Activated naive CD4-positive, alpha-beta T cell treated with anti-CD3 and anti-CD28 coated beads for 36 hours (primary cell): ENCODE results near the gene TMC8. TPM values are rescaled to one million over a fixed set of nuclear protein-coding genes. Genes with fewer than 3 reads are reported as not detected.

Experiments
- CTCF ChIA-PET: fragments of 350-600 bp; sonication (Branson Sonifier 250); formaldehyde crosslinking; loops from one replicate; lab custom pipeline; 2021; ENCODE audit warnings: antibody characterized with exemption; lab: Charles Lee
- DNase-seq: peaks from one replicate; pipeline ENCODE4 v3.0.0-alpha.2; 2020
- H3K27ac Mint-ChIP-seq: one replicate; pipeline ENCODE4 v1.8.0; 2021; ENCODE audit warnings: mild to moderate bottlenecking, mixed read lengths
- H3K27me3 Mint-ChIP-seq: one replicate; pipeline ENCODE4 v1.8.0; 2021; ENCODE audit warnings: low read depth, mixed read lengths
- H3K36me3 Mint-ChIP-seq: one replicate; pipeline ENCODE4 v1.8.0; 2021; ENCODE audit warnings: low read depth, mixed read lengths
- H3K4me1 Mint-ChIP-seq: one replicate; pipeline ENCODE4 v1.8.0; 2021; ENCODE audit warnings: low read depth, mixed read lengths
- H3K4me3 Mint-ChIP-seq: one replicate; pipeline ENCODE4 v1.8.0; 2021; ENCODE audit warnings: mild to moderate bottlenecking, moderate library complexity, mixed read lengths
- H3K9me3 Mint-ChIP-seq: one replicate; pipeline ENCODE4 v1.8.0; 2021; ENCODE audit warnings: mixed read lengths
- intact Hi-C: fragments of 100-400 bp; cut with micrococcal nuclease; formaldehyde crosslinking; loops from one replicate; pipeline ENCODE4 v1.15.1; 2023
- total RNA-seq, 2 experiments: library from RNA; stranded (reverse); gene quantifications; one replicate each; pipeline ENCODE4 v1.2.3, GENCODE V29; 2021

The TMC8 gene
- total RNA-seq, 2 experiments from 2014 or later: 105 to 110 TPM

- H3K27me3 Mint-ChIP-seq: no peaks in the 10 kb centered on the region
- H3K4me1 Mint-ChIP-seq: peaks cover 30% of the 10 kb centered on the region
- CTCF ChIA-PET: no interaction called here
- no peak overlapping the region for H3K27ac Mint-ChIP-seq
- no peak overlapping the region for H3K4me3 Mint-ChIP-seq
- intact Hi-C loops: no loop called here
- peaks cover 47% of the 10 kb centered on the region for H3K36me3 Mint-ChIP-seq
- DNase-seq: no peak
- H3K9me3 Mint-ChIP-seq: no peaks in the 10 kb centered on the region
Measured at GRCh38 chr17:78184351-78184750, 53.8 kb downstream of the TMC8 start.

GRCh38 chr17:78184868-78185267 is 54.3 kb downstream of the TMC8 start:
- DNase-seq: no peak
- no peaks in the 10 kb centered on the region for H3K27me3 Mint-ChIP-seq
- H3K9me3 Mint-ChIP-seq: no peaks in the 10 kb centered on the region
- H3K4me3 Mint-ChIP-seq: peak overlapping the region; percentile 83
- H3K4me1 Mint-ChIP-seq: peaks cover 30% of the 10 kb centered on the region
- peaks cover 44% of the 10 kb centered on the region for H3K36me3 Mint-ChIP-seq
- CTCF ChIA-PET: no interaction called here
- intact Hi-C loops: loop anchor here (5.0 kb wide), 1 partner anchor 163 kb away; no protein-coding TSS in a partner anchor
- no peak overlapping the region for H3K27ac Mint-ChIP-seq

- peak; percentile 33 for DNase-seq
- H3K4me1 Mint-ChIP-seq: peaks cover 30% of the 10 kb centered on the region
- H3K4me3 Mint-ChIP-seq: peak overlapping the region; percentile 83
- intact Hi-C loops: loop anchor here (2.0 to 5.0 kb wide), 2 partner anchors 29 to 164 kb away; partner anchors contain the start of gene BIRC5
- H3K27ac Mint-ChIP-seq: peak overlapping the region; percentile 70
- CTCF ChIA-PET: interaction anchor here (0.6 to 1.9 kb wide), 5 partner anchors 10 to 65 kb away, joined by 3 to 11 read pairs (median 4); no protein-coding TSS in a partner anchor
- H3K27me3 Mint-ChIP-seq: no peaks in the 10 kb centered on the region
- no peaks in the 10 kb centered on the region for H3K9me3 Mint-ChIP-seq
- peaks cover 38% of the 10 kb centered on the region for H3K36me3 Mint-ChIP-seq
Measured at GRCh38 chr17:78185981-78186691, 55.6 kb downstream of the TMC8 start.

GRCh38 chr17:78186692-78187595 is 56.4 kb downstream of the TMC8 start, which contains the start of the genes AFMID and TK1:
TSS of gene AFMID (plus strand) at chr17:78187362. CDS start at chr17:78187371, 9 bp downstream.
TSS of gene TK1 (minus strand) at chr17:78187052. CDS start at chr17:78186994, 58 bp downstream.
- H3K36me3 Mint-ChIP-seq: peaks cover 34% of the 10 kb centered on the region
- CTCF ChIA-PET: interaction anchor here (0.6 to 1.9 kb wide), 5 partner anchors 11 to 64 kb away, joined by 3 to 11 read pairs (median 4); no protein-coding TSS in a partner anchor

More at GRCh38 chr17:78186692-78187595, 56.4 kb downstream of the TMC8 start, which contains the start of the genes AFMID and TK1:
- no peaks in the 10 kb centered on the region for H3K9me3 Mint-ChIP-seq
- intact Hi-C loops: loop anchor here (1.0 to 5.0 kb wide), 5 partner anchors 11 to 165 kb away; partner anchors contain the start of genes BIRC5 and SYNGR2
- DNase-seq: peak; percentile 97
- no peaks in the 10 kb centered on the region for H3K27me3 Mint-ChIP-seq
- H3K4me3 Mint-ChIP-seq: peak within 1 kb of the TSS; percentile 83
- H3K4me1 Mint-ChIP-seq: peaks cover 28% of the 10 kb centered on the region
- peak within 1 kb of the TSS; percentile 70 for H3K27ac Mint-ChIP-seq

Other genes with a start within 250 kb of the TMC8 start
- gene TNRC6C, start 172.1 kb upstream of the TMC8 start, total RNA-seq: 10 to 100 TPM; 11.4 to 12.8 TPM
- 10 to 100 TPM; 79.0 to 85.6 TPM for gene TMC6, start 2.0 kb upstream of the TMC8 start, total RNA-seq
- gene C17orf99, start 15.6 kb downstream of the TMC8 start, total RNA-seq: not detected
- gene SYNGR2, start 37.8 kb downstream of the TMC8 start, total RNA-seq: 100 to 1,000 TPM in 1 of 2 experiments, 10 to 100 TPM in 1; 96.3 to 103 TPM
- 100 to 1,000 TPM; 165 to 173 TPM for gene TK1, start 56.3 kb downstream of the TMC8 start, total RNA-seq
- 10 to 100 TPM; 13.6 to 13.7 TPM for gene AFMID, start 56.6 kb downstream of the TMC8 start, total RNA-seq
- gene BIRC5, start 83.5 kb downstream of the TMC8 start, total RNA-seq: 100 to 1,000 TPM; 117 to 118 TPM
- not detected for gene TMEM235, start 100.9 kb downstream of the TMC8 start, total RNA-seq
- gene SOCS3, start 229.3 kb downstream of the TMC8 start, total RNA-seq: 100 to 1,000 TPM; 281 to 290 TPM
- 10 to 100 TPM; 69.0 to 73.1 TPM for gene PGS1, start 247.9 kb downstream of the TMC8 start, total RNA-seq